ENCODE measurements around the gene SYNPO2L.
"Not testable (repeated sequence)": the region's sequence is repeated elsewhere in the genome, so short reads cannot be mapped to it uniquely, and the experiment has no call there.

The SYNPO2L gene

DNA sequence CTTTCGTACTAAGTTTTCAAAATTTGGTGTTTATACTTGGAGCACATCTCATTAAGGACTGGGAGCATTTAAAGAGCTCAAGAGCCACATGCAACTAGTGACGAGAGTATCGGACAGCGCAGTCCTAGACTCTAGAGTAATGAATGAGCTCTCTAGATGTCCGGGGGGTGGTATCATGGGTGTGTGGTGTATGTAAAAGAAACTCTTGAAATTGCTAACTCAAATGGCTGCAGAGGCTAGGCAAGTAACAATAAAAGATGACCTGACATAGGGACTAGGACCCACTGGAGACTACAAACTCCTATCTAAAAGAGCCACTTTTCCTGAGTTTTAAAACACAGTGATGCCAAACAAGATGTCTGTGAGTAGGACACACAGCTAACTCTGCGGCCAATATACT is 28.5 kb downstream of the SYNPO2L start:
- H3K9ac ChIP-seq (ENCODE audit: low read length), result no peak overlapping the region
- H3K36me3 ChIP-seq (ENCODE audit: control insufficient read depth, insufficient read depth, low read length), result no peaks in the 10 kb centered on the region
- H3K27me3 ChIP-seq (ENCODE audit: control insufficient read depth, insufficient read depth, low read length), result no peaks in the 10 kb centered on the region
- H3K4me1 ChIP-seq (ENCODE audit: control insufficient read depth, insufficient read depth, low read length), result peaks cover 6% of the 10 kb centered on the region
- H3K27ac ChIP-seq (ENCODE audit: low read depth, low read length), result no peak overlapping the region
- no peak overlapping the region for H3K4me3 ChIP-seq (ENCODE audit: low read length)

DNA sequence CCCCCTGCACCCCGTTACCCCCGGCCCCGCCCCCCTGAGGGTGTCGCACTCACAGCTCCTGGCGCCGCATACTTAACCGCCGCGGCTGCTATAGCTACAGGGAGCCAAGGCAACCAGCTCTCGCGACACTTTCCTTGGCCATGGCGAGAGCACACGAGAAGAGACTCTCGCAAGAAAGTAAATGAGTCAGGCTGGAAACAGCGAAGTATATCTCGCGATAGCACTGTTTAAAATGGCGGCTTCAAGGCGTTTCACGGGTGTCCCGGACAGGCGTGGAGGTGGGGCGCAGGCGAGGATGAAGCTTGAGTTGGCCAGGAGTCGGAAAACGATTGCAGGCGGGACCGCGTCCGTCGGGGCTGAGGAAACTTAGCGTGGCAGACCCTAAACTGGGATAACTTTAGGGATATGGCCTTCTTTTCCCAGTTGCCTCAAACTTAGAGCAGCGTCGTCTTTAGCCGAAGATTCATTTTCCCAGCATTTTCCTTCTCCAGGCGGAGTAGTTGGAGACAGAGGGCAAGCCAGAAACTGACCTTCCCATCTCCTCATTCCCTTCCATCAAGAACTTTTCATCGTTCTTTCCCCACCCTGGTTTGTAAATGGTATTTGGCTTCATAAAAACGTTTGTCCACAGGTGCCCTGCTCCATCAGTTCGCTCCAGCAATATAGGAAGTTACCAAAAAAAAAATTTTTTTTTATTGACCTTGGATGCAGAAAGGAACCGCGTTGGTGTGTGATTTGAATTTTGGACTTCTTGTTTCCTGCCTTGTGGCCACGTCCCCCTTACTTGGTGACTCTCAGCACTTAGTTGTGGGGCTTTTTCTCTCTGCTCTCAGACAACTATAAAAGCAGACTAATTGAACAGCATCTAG is 29.7 kb downstream of the SYNPO2L start:
- Histone ChIP-seq H3K27ac (ENCODE audit: low read depth, low read length) (peak overlapping the region; percentile 68), H3K9ac (ENCODE audit: low read length) (peak overlapping the region; percentile 75), H3K36me3 (ENCODE audit: control insufficient read depth, insufficient read depth, low read length) (no peaks in the 10 kb centered on the region), H3K27me3 (ENCODE audit: control insufficient read depth, insufficient read depth, low read length) (no peaks in the 10 kb centered on the region), H3K4me3 (ENCODE audit: low read length) (peak overlapping the region; percentile 84), H3K4me1 (ENCODE audit: control insufficient read depth, insufficient read depth, low read length) (peaks cover 6% of the 10 kb centered on the region)

DNA sequence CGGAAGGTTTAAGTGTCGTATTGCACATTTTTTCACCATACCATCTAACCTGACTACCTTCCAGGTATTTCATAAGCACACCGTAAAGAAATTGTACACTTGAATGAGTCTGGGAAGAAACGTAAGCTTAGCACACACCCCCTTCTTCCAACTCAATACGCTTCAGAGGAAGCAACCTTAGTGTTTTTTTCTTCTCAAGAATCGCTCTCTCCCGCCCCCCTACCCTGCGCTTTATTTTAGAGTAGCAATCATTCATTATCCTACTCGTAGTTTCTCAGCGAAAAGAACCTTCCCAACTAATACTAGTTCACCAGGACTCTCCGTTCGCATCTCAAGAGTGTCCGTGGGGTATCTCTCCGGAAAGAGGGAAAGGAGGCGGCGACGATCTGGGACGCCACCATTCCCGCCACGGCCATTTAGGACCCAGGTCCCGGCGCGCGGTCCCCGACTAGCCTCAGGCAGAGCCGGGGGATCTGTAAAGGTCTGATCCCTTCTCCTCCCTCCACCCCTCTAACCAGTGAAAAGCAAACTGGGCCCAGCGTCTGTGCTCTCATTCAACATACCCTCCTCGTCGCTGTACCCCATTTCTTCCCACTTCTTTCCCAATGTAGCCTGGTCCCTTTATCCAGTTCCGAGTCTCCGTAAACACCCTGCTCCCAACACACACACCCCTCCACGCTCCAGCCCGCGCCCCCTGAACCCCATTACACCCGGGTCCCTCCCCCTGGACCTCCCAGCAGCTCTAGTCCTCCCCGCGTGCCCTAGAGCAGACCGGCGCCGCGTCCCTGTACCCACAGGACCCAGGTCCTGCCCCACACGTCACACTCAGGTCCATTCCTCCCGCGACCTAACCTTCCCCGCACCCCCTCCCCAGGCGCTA is 30.6 kb downstream of the SYNPO2L start:
- Histone ChIP-seq H3K27me3 (ENCODE audit: control insufficient read depth, insufficient read depth, low read length) (no peaks in the 10 kb centered on the region), H3K4me1 (ENCODE audit: control insufficient read depth, insufficient read depth, low read length) (peaks cover 6% of the 10 kb centered on the region), H3K36me3 (ENCODE audit: control insufficient read depth, insufficient read depth, low read length) (no peaks in the 10 kb centered on the region), H3K9ac (ENCODE audit: low read length) (peak overlapping the region; percentile 50), H3K27ac (ENCODE audit: low read depth, low read length) (peak overlapping the region; percentile 68), H3K4me3 (ENCODE audit: low read length) (peak overlapping the region; percentile 84)

DNA sequence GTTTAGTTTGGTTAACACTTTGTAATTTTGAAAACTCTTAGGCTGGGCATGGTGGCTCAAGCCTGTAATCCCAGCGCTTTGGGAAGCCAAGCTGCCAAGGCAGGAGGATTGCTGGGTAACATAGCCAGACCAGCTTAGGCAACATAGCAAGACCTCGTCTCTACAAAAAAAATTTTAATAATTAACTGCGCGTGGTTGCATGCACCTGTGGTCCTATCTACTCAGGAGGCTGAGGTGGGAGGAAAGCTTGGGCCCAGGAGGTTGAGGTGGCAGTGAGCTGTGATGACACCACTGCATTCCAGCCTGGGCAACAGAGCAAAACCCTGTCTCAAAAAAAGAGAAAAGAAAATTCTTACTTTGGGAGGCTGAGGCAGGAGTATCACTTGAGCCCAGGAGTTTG is 32.8 kb downstream of the SYNPO2L start:
- Histone ChIP-seq H3K36me3 (ENCODE audit: control insufficient read depth, insufficient read depth, low read length) (no peaks in the 10 kb centered on the region), H3K4me3 (ENCODE audit: low read length) (no peak overlapping the region), H3K4me1 (ENCODE audit: control insufficient read depth, insufficient read depth, low read length) (peaks cover 6% of the 10 kb centered on the region), H3K27me3 (ENCODE audit: control insufficient read depth, insufficient read depth, low read length) (no peaks in the 10 kb centered on the region), H3K27ac (ENCODE audit: low read depth, low read length) (no peak overlapping the region), H3K9ac (ENCODE audit: low read length) (no peak overlapping the region)

DNA sequence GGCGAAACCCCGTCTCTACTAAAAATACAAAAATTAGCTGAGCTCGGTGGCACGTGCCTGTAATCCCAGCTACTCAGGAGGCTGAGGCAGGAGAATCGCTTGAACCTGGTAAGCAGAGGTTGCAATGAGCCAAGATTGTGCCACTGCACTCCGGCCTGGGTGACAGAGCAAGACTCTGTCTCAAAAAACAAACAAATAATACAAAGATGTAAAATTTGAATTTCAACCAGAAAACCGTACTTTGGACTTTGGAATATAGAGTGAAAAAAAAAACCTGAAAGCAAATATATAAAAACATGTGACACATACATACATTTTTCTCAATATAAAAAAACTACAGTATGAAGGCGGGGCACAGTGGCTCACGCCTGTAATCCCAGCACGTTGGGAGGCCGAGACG is 34.9 kb downstream of the SYNPO2L start:
- H3K27ac ChIP-seq (ENCODE audit: low read depth, low read length); H3K27me3 ChIP-seq (ENCODE audit: control insufficient read depth, insufficient read depth, low read length); H3K36me3 ChIP-seq (ENCODE audit: control insufficient read depth, insufficient read depth, low read length); H3K4me1 ChIP-seq (ENCODE audit: control insufficient read depth, insufficient read depth, low read length); H3K9ac ChIP-seq (ENCODE audit: low read length); H3K4me3 ChIP-seq (ENCODE audit: low read length): not testable (repeated sequence)

DNA sequence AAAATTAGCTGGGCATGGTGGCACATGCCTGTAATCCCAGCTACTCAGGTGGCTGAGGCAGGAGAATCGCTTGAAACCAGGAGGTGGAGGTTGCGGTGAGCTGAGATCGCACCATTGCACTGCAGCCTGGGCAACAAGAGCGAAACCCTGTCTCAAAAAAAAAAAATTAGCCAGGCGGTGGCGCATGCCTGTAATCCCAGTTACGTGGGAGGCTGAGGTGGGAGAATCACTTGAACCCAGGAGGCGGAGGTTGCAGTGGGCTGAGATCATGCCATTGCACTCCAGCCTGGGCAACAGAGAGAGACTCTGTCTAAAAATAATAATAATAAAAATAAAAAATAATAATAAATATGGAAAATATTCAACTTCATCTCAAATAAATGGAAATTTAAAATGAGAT is 38.7 kb downstream of the SYNPO2L start:
- not testable (repeated sequence) for H3K27me3 ChIP-seq (ENCODE audit: control insufficient read depth, insufficient read depth, low read length); H3K9ac ChIP-seq (ENCODE audit: low read length); H3K36me3 ChIP-seq (ENCODE audit: control insufficient read depth, insufficient read depth, low read length); H3K4me3 ChIP-seq (ENCODE audit: low read length); H3K27ac ChIP-seq (ENCODE audit: low read depth, low read length); H3K4me1 ChIP-seq (ENCODE audit: control insufficient read depth, insufficient read depth, low read length)

DNA sequence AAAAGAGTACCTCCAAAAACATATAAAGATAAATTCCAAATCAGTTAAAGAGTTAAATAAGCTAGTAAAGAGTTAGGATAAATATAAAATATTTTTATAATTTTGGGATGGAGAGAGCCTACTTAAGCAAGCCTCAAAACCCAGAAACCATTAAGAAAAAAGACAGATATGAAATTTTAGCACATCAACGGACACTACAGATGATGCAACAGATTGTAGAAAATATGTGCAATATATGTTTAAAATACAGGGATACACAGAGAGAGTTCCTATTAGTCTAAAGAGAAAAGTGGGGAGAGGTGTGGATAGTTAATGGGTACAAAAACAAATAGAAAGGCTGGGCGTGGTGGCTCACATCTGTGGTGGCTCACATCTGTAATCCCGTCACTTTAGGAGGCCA is 41.1 kb downstream of the SYNPO2L start:
- H3K9ac ChIP-seq (ENCODE audit: low read length), result no peak overlapping the region
- no peak overlapping the region for H3K4me3 ChIP-seq (ENCODE audit: low read length)
- no peaks in the 10 kb centered on the region for H3K27me3 ChIP-seq (ENCODE audit: control insufficient read depth, insufficient read depth, low read length)
- H3K4me1 ChIP-seq (ENCODE audit: control insufficient read depth, insufficient read depth, low read length), result no peaks in the 10 kb centered on the region
- no peaks in the 10 kb centered on the region for H3K36me3 ChIP-seq (ENCODE audit: control insufficient read depth, insufficient read depth, low read length)
- no peak overlapping the region for H3K27ac ChIP-seq (ENCODE audit: low read depth, low read length)

DNA sequence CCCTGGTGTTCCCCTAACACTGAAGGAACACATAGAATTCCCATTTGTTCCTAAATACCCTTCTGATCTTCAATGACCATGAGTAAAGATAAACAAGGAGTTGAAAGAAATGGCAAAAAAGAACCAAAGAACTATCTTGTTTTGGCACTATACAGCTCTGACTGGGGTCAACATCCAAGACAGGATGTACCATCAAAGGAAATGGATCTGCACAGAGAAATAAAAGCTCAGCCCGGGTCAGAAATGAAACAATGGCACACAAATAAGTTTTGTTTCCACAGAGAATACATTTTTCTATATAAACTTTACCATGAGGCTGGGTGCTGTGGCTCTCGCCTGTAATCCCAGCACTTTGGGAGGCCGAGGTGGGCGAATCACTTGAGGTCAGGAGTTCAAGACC is 46.7 kb downstream of the SYNPO2L start:
- H3K4me3 ChIP-seq (ENCODE audit: low read length), result no peak overlapping the region
- no peak overlapping the region for H3K27ac ChIP-seq (ENCODE audit: low read depth, low read length)
- H3K9ac ChIP-seq (ENCODE audit: low read length), result no peak overlapping the region
- no peaks in the 10 kb centered on the region for H3K4me1 ChIP-seq (ENCODE audit: control insufficient read depth, insufficient read depth, low read length)
- H3K36me3 ChIP-seq (ENCODE audit: control insufficient read depth, insufficient read depth, low read length), result no peaks in the 10 kb centered on the region
- H3K27me3 ChIP-seq (ENCODE audit: control insufficient read depth, insufficient read depth, low read length), result no peaks in the 10 kb centered on the region

DNA sequence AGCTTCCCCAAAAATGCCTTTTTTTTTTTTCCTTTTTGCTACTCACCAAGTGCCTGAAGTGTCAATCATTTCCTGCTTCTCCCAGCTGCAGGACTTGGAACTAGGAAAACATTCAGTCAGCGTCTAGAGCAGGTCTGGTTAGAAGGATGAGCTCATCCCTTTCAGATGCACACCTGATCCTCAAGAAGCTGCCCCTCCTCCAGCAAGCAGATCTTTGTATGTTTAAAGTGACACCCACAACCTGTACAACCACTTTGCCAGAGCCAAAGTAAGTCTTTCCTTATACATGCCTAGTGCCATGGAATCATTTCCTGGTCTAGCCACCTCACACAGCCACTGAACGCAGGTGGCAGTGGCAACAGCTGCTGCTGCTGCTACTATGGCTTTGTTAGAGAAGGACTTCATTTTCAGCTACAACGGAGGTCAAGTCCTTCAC is 54.3 kb downstream of the SYNPO2L start:
- Histone ChIP-seq H3K27ac (ENCODE audit: low read depth, low read length) (no peak overlapping the region), H3K4me3 (ENCODE audit: low read length) (no peak overlapping the region), H3K27me3 (ENCODE audit: control insufficient read depth, insufficient read depth, low read length) (no peaks in the 10 kb centered on the region), H3K9ac (ENCODE audit: low read length) (no peak overlapping the region), H3K4me1 (ENCODE audit: control insufficient read depth, insufficient read depth, low read length) (no peaks in the 10 kb centered on the region), H3K36me3 (ENCODE audit: control insufficient read depth, insufficient read depth, low read length) (no peaks in the 10 kb centered on the region)

DNA sequence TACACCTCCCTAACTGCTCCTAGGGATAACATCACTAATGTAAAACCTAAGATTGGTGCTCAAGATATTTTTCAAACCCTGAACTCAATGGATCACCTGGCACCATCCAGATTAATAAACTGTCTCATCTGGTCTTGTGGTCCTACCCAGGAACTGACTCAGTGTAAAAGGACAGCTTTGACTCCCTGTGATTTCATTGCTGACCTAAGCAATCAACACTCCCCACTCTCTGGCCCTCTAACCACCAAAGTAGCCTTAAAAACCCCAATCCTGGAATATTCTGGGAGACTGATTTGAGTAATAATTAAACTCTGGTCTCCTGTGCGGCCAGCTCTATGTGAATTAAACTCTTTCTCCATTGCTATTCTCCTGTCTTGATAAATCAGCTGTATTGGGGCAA is 58.5 kb downstream of the SYNPO2L start:
- H3K27ac ChIP-seq (ENCODE audit: low read depth, low read length), result no peak overlapping the region
- H3K27me3 ChIP-seq (ENCODE audit: control insufficient read depth, insufficient read depth, low read length), result no peaks in the 10 kb centered on the region
- H3K4me3 ChIP-seq (ENCODE audit: low read length), result no peak overlapping the region
- no peaks in the 10 kb centered on the region for H3K4me1 ChIP-seq (ENCODE audit: control insufficient read depth, insufficient read depth, low read length)
- no peaks in the 10 kb centered on the region for H3K36me3 ChIP-seq (ENCODE audit: control insufficient read depth, insufficient read depth, low read length)
- no peak overlapping the region for H3K9ac ChIP-seq (ENCODE audit: low read length)
